ENCODE measurements around the gene ZFYVE27. TPM values are rescaled to one million over a fixed set of nuclear protein-coding genes. Genes with fewer than 3 reads are reported as not detected.

The ZFYVE27 gene
- total RNA-seq, 1 donor from 2014 or later: 29.4 TPM

DNA sequence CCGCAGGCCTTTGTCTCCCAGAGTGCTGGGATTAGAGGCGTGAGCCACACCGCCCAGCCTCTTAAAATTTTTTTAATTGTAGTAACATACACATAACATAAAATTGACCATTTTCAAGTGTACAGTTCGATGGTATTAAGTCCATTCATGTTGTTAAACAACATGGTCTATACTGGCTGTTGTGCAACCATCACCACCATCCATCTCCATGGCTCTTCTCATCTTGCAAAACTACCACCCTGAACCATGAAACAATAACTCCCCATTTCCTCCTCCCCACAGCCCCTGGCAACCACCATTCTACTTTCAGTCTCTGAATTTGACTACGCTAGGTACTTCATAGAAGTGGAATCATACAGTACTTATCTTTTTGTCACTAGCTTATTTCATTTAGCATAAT is 7.9 kb upstream of the ZFYVE27 start:
- H3K36me3 ChIP-seq: no peaks in the 10 kb centered on the region
- intact Hi-C loops (cut with DNase I): no loop called here
- DNase-seq: no peak
- no peak overlapping the region for H3K4me3 ChIP-seq
- no peak overlapping the region for H3K27ac ChIP-seq
- H3K9me3 ChIP-seq: no peaks in the 10 kb centered on the region
- peaks cover 5% of the 10 kb centered on the region for H3K4me1 ChIP-seq
- no peak for ATAC-seq
- no peaks in the 10 kb centered on the region for H3K27me3 ChIP-seq
- TF ChIP-seq, protein P1, sequence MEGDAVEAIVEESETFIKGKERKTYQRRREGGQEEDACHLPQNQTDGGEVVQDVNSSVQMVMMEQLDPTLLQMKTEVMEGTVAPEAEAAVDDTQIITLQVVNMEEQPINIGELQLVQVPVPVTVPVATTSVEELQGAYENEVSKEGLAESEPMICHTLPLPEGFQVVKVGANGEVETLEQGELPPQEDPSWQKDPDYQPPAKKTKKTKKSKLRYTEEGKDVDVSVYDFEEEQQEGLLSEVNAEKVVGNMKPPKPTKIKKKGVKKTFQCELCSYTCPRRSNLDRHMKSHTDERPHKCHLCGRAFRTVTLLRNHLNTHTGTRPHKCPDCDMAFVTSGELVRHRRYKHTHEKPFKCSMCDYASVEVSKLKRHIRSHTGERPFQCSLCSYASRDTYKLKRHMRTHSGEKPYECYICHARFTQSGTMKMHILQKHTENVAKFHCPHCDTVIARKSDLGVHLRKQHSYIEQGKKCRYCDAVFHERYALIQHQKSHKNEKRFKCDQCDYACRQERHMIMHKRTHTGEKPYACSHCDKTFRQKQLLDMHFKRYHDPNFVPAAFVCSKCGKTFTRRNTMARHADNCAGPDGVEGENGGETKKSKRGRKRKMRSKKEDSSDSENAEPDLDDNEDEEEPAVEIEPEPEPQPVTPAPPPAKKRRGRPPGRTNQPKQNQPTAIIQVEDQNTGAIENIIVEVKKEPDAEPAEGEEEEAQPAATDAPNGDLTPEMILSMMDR (IDR thresholded peaks at IDR 0.05): no peak

DNA sequence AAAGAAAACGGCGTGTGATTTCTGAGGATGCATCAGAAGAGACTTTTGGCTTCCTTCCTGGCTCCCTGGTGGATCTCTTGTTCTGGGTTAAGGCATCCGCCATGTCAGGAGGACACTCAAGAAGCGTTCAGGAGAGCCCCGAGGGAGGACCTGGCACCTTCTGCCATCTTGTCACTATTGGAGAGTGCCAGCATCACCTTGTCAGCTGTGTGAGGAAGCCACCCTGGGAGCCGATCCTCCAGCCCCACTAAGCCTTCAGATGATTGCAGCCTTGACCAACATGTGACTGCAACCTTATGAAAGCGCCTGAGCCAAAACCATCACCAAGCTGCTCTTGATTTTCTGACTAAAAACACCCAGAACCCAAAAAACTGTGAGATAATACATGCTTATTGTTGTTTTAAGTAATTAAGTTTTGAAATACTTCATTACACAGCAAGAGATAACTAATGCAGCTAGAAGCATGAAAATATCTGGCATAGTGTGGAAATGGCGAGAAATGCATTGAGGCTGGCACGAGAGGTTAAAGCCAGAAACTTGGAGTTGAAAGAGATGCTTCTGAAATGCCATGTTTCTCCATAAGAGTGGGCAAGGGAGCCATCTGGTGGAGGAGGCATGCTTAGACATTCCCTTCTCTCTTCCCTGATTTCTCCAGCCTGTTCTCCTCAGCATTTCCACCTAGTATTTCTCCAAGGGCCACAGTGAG is 5.4 kb upstream of the ZFYVE27 start:
- H3K9me3 ChIP-seq: no peaks in the 10 kb centered on the region
- DNase-seq: no peak
- H3K27me3 ChIP-seq: no peaks in the 10 kb centered on the region
- no peaks in the 10 kb centered on the region for H3K36me3 ChIP-seq
- peaks cover 3% of the 10 kb centered on the region for H3K4me1 ChIP-seq
- H3K4me3 ChIP-seq: no peak overlapping the region
- intact Hi-C loops (cut with DNase I): loop anchor here (10.0 kb wide), 1 partner anchor 57 kb away; no protein-coding TSS in a partner anchor
- peak; percentile 94 for ATAC-seq
- H3K27ac ChIP-seq: no peak overlapping the region
- TF ChIP-seq, protein P1 (IDR thresholded peaks at IDR 0.05): peak; percentile 86

DNA sequence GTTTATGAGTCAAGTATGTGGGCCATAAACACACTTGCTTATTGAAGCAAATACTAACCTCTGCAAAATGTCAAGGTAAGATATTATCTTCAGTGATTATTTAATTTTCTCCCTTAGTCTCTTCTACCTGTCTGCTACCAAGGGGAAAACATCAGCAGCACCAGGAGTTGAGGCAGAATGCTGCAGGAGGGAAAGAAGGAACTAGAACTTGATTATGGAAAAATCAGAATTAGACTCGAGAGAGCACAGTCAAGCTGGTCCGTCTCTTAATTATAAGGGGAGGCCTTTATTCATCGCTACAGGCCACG is 4.9 kb upstream of the ZFYVE27 start:
- Histone ChIP-seq H3K27ac (no peak overlapping the region), H3K4me1 (peaks cover 3% of the 10 kb centered on the region), H3K27me3 (no peaks in the 10 kb centered on the region), H3K4me3 (no peak overlapping the region), H3K36me3 (no peaks in the 10 kb centered on the region), H3K9me3 (no peaks in the 10 kb centered on the region)
- TF ChIP-seq, protein P1 (IDR thresholded peaks at IDR 0.05): no peak
- no peak for ATAC-seq
- no peak for DNase-seq
- intact Hi-C loops (cut with DNase I): loop anchor here (10.0 kb wide), 1 partner anchor 57 kb away; no protein-coding TSS in a partner anchor

DNA sequence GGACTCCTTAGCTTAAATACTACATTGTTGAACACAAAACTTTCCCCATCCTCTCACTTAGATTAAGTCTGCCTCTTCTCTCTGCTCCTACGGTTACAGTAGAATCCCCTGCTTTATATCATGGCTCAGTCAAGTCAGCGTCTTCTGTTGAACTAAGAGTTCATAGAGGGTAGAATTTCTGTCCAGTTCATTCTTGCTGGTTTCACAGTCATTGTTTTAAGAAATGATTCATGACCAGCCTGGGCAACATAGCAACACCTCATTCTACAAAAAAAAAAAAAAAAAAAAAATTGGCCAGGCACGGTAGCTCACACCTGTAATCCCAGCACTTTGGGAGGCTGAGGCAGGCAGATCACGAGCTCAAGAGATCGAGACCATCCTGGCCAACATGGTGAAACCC is 3.7 kb upstream of the ZFYVE27 start:
- no peak for DNase-seq

DNA sequence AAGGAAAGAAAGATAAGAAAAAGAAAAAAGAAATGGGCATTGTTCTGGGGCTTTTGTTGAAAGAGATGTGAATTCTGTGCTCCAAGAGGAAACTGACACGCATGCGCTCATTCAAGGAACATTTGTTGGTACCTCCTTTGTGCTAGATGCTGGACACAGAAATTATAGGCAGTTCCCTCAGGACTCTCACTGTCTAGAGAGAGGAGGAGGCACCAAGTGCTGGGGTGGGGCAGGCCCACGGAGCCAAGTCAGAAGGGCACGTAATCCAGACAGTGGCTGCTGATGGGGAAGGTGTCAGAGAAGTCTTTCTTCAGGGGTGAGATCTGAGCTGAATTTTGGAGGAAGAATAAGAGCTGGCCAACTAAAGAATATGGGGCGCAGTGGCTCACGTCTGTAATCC is 2.9 kb upstream of the ZFYVE27 start:
- Histone ChIP-seq H3K9me3 (no peaks in the 10 kb centered on the region), H3K36me3 (peaks cover 5% of the 10 kb centered on the region), H3K4me1 (peaks cover 17% of the 10 kb centered on the region), H3K27me3 (no peaks in the 10 kb centered on the region), H3K27ac (no peak overlapping the region), H3K4me3 (no peak overlapping the region)
- ATAC-seq: no peak
- intact Hi-C loops (cut with DNase I): loop anchor here (10.0 kb wide), 1 partner anchor 59 kb away; no protein-coding TSS in a partner anchor
- TF ChIP-seq, protein P1 (IDR thresholded peaks at IDR 0.05): no peak
- DNase-seq: no peak

More for the DNA sequence above, 3.7 kb upstream of the ZFYVE27 start:
- intact Hi-C loops (cut with DNase I): loop anchor here (10.0 kb wide), 1 partner anchor 58 kb away; no protein-coding TSS in a partner anchor
- no peaks in the 10 kb centered on the region for H3K36me3 ChIP-seq
- no peaks in the 10 kb centered on the region for H3K27me3 ChIP-seq
- no peak overlapping the region for H3K4me3 ChIP-seq
- no peak for ATAC-seq
- H3K9me3 ChIP-seq: no peaks in the 10 kb centered on the region
- H3K4me1 ChIP-seq: peaks cover 10% of the 10 kb centered on the region
- TF ChIP-seq, protein P1 (IDR thresholded peaks at IDR 0.05): no peak
- H3K27ac ChIP-seq: no peak overlapping the region

Data from upper lobe of right lung (tissue), 1 donor.